HEK293 (cell line): ENCODE measurements around the gene CTSO.

ENCODE experiments used
- CTCF ChIA-PET: fragments of 350-600 bp; formaldehyde crosslinking; extraction: SDS; loops from one replicate; lab custom pipeline; 2021; ENCODE audit warnings: antibody characterized with exemption; lab: Yijun Ruan, JAX
- POLR2A ChIA-PET: fragments of 300-600 bp; formaldehyde crosslinking; extraction: SDS; loops from one replicate; lab custom pipeline; 2020; ENCODE audit warnings: antibody characterized with exemption, inconsistent platforms; lab: Yijun Ruan, JAX
- H3K27ac ChIP-seq: fragments of 200-500 bp; sonication (Bioruptor generic); 2 replicates; pipeline ENCODE4 v1.5.1; 2014; ENCODE audit warnings: low read depth, low read length, control low read depth, inconsistent platforms; ENCODE audit errors: extremely low read depth
- H3K36me3 ChIP-seq, 2 experiments: fragments of 200-500 bp in 1 of 2; sonication (Bioruptor generic) in 1 of 2; 1 replicate in 1 of 2; 2 replicates in 1 of 2; pipeline ENCODE4 v1.5.1; 2014 to 2017; ENCODE audit warnings: inconsistent platforms in 2 of 2, low read length in 2 of 2; ENCODE audit not compliant: control insufficient read depth in 2 of 2, insufficient read depth in 1 of 2
- H3K4me1 ChIP-seq: fragments of 200-500 bp; sonication (Bioruptor generic); 2 replicates; pipeline ENCODE4 v1.5.1; 2014; ENCODE audit warnings: mild to moderate bottlenecking, low read length, inconsistent platforms; ENCODE audit not compliant: control insufficient read depth, insufficient read depth
- H3K4me3 ChIP-seq: 2 replicates; pipeline ENCODE4 v1.5.1; 2011; ENCODE audit warnings: low read depth, mild to moderate bottlenecking, control low read depth, low read length, moderate library complexity
- H3K9me3 ChIP-seq: fragments of 200-500 bp; sonication (Bioruptor generic); 2 replicates; pipeline ENCODE4 v1.5.1; 2014; ENCODE audit warnings: low read depth, low read length, inconsistent platforms; ENCODE audit not compliant: control insufficient read depth, insufficient read depth
- HOXC10 ChIP-seq: sonication (generic); formaldehyde crosslinking; IDR thresholded peaks from 2 replicates; pipeline ENCODE4 v1.8.1; 2023; ENCODE audit warnings: mild to moderate bottlenecking, missing genetic modification reagents
- PRDM1 ChIP-seq: fragments of 450-650 bp; formaldehyde crosslinking; IDR thresholded peaks from 2 replicates; pipeline ENCODE4; 2016; ENCODE audit warnings: missing biosample characterization, missing genetic modification characterization
- RBAK ChIP-seq: fragments of 450-650 bp; formaldehyde crosslinking; IDR thresholded peaks from 2 replicates; pipeline ENCODE4 v1.5.1; 2016; ENCODE audit warnings: missing biosample characterization, missing genetic modification characterization
- SCRT1 ChIP-seq: fragments of 450-650 bp; formaldehyde crosslinking; IDR thresholded peaks from 2 replicates; pipeline ENCODE4 v1.5.1; 2016; ENCODE audit warnings: missing biosample characterization, missing genetic modification characterization, borderline replicate concordance
- SP7 ChIP-seq: fragments of 450-650 bp; formaldehyde crosslinking; IDR thresholded peaks from 2 replicates; pipeline ENCODE4 v1.5.1; 2016; ENCODE audit warnings: missing biosample characterization, missing genetic modification characterization
- ZBTB7A ChIP-seq: fragments of 450-650 bp; formaldehyde crosslinking; IDR thresholded peaks from 2 replicates; pipeline ENCODE4 v1.5.1; 2016; ENCODE audit warnings: low read depth, missing biosample characterization, missing genetic modification characterization
- ZIC2 ChIP-seq: fragments of 450-650 bp; formaldehyde crosslinking; IDR thresholded peaks from 2 replicates; pipeline ENCODE4 v1.5.1; 2016; ENCODE audit warnings: missing biosample characterization, missing genetic modification characterization
- ZNF140 ChIP-seq: fragments of 450-650 bp; formaldehyde crosslinking; IDR thresholded peaks from 2 replicates; pipeline ENCODE4 v1.5.1; 2016; ENCODE audit warnings: missing biosample characterization, missing genetic modification characterization
- ZNF184 ChIP-seq: fragments of 450-650 bp; IDR thresholded peaks from 2 replicates; pipeline ENCODE4 v1.5.1; 2018; ENCODE audit warnings: missing biosample characterization, mild to moderate bottlenecking, missing genetic modification characterization
- ZNF19 ChIP-seq: fragments of 450-650 bp; formaldehyde crosslinking; IDR thresholded peaks from 2 replicates; pipeline ENCODE4; 2016; ENCODE audit warnings: missing biosample characterization, missing genetic modification characterization, low read depth
- ZNF211 ChIP-seq: fragments of 450-650 bp; formaldehyde crosslinking; IDR thresholded peaks from 2 replicates; pipeline ENCODE4 v1.5.1; 2016; ENCODE audit warnings: low read depth, missing biosample characterization, missing genetic modification characterization
- ZNF23 ChIP-seq: fragments of 450-650 bp; formaldehyde crosslinking; IDR thresholded peaks from 2 replicates; pipeline ENCODE4 v1.5.1; 2016; ENCODE audit warnings: missing biosample characterization, missing genetic modification characterization, borderline replicate concordance
- ZNF366 ChIP-seq: fragments of 450-650 bp; formaldehyde crosslinking; conservative IDR thresholded peaks from 2 replicates; pipeline ENCODE4 v1.5.1; 2016; ENCODE audit warnings: missing biosample characterization, missing genetic modification characterization
- ZNF558 ChIP-seq: fragments of 450-650 bp; formaldehyde crosslinking; IDR thresholded peaks from 2 replicates; pipeline ENCODE4 v1.5.1; 2016; ENCODE audit warnings: missing biosample characterization, missing genetic modification characterization
- ZNF571 ChIP-seq: fragments of 450-650 bp; formaldehyde crosslinking; IDR thresholded peaks from 2 replicates; pipeline ENCODE4 v1.5.0; 2017; ENCODE audit warnings: missing biosample characterization, missing genetic modification characterization
- ZNF639 ChIP-seq: fragments of 450-650 bp; formaldehyde crosslinking; IDR thresholded peaks from 2 replicates; pipeline ENCODE4 v1.5.1; 2016; ENCODE audit warnings: missing biosample characterization, missing genetic modification characterization
- ZNF701 ChIP-seq: fragments of 450-650 bp; formaldehyde crosslinking; IDR thresholded peaks from 2 replicates; pipeline ENCODE4 v1.5.1; 2016; ENCODE audit warnings: missing biosample characterization, missing genetic modification characterization
- ZNF747 ChIP-seq: fragments of 450-650 bp; formaldehyde crosslinking; IDR thresholded peaks from 2 replicates; pipeline ENCODE4 v1.5.1; 2016; ENCODE audit warnings: missing biosample characterization, missing genetic modification characterization
- ZNF785 ChIP-seq: fragments of 450-650 bp; formaldehyde crosslinking; IDR thresholded peaks from 2 replicates; pipeline ENCODE4 v1.5.1; 2016; ENCODE audit warnings: missing biosample characterization, missing genetic modification characterization
- ZNF792 ChIP-seq: fragments of 450-650 bp; formaldehyde crosslinking; IDR thresholded peaks from 2 replicates; pipeline ENCODE4 v1.5.1; 2016; ENCODE audit warnings: missing biosample characterization, missing genetic modification characterization
- TF ChIP-seq, protein P1 (sequence below): fragments of 450-650 bp; formaldehyde crosslinking; IDR thresholded peaks from 2 replicates; pipeline ENCODE4 v1.5.1; 2017; ENCODE audit warnings: missing biosample characterization, mild to moderate bottlenecking, missing genetic modification characterization, moderate library complexity
- TF ChIP-seq, protein P2 (sequence below): fragments of 450-650 bp; formaldehyde crosslinking; IDR thresholded peaks from 2 replicates; pipeline ENCODE4 v1.5.1; 2016; ENCODE audit warnings: missing biosample characterization, missing genetic modification characterization
- TF ChIP-seq, protein P3 (sequence below): fragments of 450-650 bp; formaldehyde crosslinking; IDR thresholded peaks from 2 replicates; pipeline ENCODE4 v1.5.1; 2016; ENCODE audit warnings: missing biosample characterization, missing genetic modification characterization

The CTSO gene

DNA sequence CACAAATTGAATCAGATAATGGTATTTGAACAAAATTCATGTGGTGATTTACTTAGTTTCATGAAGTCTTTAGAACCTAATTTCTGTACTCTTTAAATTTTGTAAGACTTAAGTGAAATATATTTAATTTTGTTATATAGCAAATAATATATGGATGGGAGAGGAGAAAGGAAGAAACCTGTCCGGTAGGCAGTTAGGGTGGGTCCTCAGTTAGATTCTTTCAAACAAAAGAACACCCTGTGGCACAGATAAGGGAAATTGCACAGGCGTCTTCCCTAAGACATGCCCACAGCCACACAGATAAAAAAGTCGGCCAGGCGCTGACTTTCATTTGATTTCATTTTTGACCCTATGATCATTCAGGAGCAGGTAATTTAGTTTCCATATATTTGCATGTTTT, 25.1 kb upstream of the CTSO start:
- H3K9me3 ChIP-seq: no peaks in the 10 kb centered on the region
- POLR2A ChIA-PET: no interaction called here
- no peak overlapping the region for H3K4me3 ChIP-seq
- no peaks in the 10 kb centered on the region for H3K36me3 ChIP-seq
- no peaks in the 10 kb centered on the region for H3K4me1 ChIP-seq
- CTCF ChIA-PET: no interaction called here
- H3K27ac ChIP-seq: no peak overlapping the region
- no peak for TF ChIP-seq ZNF571 (tag by site-specific recombination)
- TF ChIP-seq ZNF792 (tag by site-specific recombination): no peak
- no peak for TF ChIP-seq ZNF184 (tag by site-specific recombination)
- no peak for TF ChIP-seq ZNF785 (tag by site-specific recombination)
- no peak for TF ChIP-seq PRDM1 (tag by site-specific recombination)
- TF ChIP-seq, protein P1, sequence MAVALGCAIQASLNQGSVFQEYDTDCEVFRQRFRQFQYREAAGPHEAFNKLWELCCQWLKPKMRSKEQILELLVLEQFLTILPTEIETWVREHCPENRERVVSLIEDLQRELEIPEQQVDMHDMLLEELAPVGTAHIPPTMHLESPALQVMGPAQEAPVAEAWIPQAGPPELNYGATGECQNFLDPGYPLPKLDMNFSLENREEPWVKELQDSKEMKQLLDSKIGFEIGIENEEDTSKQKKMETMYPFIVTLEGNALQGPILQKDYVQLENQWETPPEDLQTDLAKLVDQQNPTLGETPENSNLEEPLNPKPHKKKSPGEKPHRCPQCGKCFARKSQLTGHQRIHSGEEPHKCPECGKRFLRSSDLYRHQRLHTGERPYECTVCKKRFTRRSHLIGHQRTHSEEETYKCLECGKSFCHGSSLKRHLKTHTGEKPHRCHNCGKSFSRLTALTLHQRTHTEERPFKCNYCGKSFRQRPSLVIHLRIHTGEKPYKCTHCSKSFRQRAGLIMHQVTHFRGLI (tag by site-specific recombination): no peak
- TF ChIP-seq ZBTB7A (tag by site-specific recombination): no peak
- no peak for TF ChIP-seq SCRT1 (tag by site-specific recombination)
- TF ChIP-seq ZNF23 (tag by site-specific recombination): no peak
- TF ChIP-seq ZNF19 (tag by site-specific recombination): no peak

- ChIA-PET POLR2A (no interaction called here), CTCF (interaction anchor here (0.7 kb wide), 1 partner anchor 137 kb away, joined by 3 read pairs; no protein-coding TSS in a partner anchor)
- TF ChIP-seq ZNF571 (tag by site-specific recombination): no peak
- no peak for TF ChIP-seq ZNF211 (tag by site-specific recombination)
- TF ChIP-seq, protein P2, sequence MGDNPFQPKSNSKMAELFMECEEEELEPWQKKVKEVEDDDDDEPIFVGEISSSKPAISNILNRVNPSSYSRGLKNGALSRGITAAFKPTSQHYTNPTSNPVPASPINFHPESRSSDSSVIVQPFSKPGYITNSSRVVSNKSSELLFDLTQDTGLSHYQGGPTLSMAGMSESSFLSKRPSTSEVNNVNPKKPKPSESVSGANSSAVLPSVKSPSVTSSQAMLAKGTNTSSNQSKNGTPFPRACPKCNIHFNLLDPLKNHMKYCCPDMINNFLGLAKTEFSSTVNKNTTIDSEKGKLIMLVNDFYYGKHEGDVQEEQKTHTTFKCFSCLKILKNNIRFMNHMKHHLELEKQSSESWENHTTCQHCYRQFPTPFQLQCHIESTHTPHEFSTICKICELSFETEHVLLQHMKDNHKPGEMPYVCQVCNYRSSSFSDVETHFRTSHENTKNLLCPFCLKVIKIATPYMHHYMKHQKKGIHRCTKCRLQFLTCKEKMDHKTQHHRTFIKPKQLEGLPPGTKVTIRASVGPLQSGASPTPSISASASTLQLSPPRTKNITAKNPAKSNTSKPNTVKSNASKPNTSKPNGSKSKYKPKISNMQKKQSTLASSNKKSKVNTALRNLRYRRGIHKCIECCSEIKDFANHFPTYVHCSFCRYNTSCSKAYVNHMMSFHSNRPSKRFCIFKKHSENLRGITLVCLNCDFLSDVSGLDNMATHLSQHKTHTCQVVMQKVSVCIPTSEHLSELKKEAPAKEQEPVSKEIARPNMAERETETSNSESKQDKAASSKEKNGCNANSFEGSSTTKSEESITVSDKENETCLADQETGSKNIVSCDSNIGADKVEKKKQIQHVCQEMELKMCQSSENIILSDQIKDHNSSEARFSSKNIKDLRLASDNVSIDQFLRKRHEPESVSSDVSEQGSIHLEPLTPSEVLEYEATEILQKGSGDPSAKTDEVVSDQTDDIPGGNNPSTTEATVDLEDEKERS (tag by site-specific recombination): no peak
- TF ChIP-seq ZNF366 (tag by site-specific recombination): no peak
- TF ChIP-seq, protein P3, sequence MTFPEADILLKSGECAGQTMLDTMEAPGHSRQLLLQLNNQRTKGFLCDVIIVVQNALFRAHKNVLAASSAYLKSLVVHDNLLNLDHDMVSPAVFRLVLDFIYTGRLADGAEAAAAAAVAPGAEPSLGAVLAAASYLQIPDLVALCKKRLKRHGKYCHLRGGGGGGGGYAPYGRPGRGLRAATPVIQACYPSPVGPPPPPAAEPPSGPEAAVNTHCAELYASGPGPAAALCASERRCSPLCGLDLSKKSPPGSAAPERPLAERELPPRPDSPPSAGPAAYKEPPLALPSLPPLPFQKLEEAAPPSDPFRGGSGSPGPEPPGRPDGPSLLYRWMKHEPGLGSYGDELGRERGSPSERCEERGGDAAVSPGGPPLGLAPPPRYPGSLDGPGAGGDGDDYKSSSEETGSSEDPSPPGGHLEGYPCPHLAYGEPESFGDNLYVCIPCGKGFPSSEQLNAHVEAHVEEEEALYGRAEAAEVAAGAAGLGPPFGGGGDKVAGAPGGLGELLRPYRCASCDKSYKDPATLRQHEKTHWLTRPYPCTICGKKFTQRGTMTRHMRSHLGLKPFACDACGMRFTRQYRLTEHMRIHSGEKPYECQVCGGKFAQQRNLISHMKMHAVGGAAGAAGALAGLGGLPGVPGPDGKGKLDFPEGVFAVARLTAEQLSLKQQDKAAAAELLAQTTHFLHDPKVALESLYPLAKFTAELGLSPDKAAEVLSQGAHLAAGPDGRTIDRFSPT (tag by site-specific recombination): no peak
- no peak for TF ChIP-seq ZNF140
- TF ChIP-seq ZBTB7A (tag by site-specific recombination): no peak
- H3K27ac ChIP-seq: no peak overlapping the region
- H3K36me3 ChIP-seq: no peaks in the 10 kb centered on the region
- H3K4me1 ChIP-seq: no peaks in the 10 kb centered on the region
- no peaks in the 10 kb centered on the region for H3K9me3 ChIP-seq
- H3K4me3 ChIP-seq: no peak overlapping the region
Observed at GRCh38 chr4:155975511-155975910, 21.8 kb upstream of the CTSO start.

DNA sequence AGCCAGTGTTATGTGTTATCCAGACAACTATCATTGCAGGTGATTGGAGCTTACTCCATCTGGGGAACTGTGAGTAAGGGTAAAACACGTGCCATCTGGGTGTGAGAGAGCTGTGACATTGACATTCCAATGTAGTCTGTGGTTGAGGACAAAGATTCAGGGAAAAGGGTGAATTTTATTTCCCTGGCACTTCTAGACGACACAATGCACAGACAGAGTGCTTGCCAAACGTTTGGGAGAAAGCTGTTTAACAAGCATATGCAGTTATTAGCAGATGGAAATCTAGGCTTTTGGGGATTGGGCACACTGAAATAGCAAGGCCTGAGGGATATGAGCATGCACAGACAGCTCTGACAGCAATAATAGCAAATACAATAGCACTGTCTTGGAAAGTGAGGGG, 21.3 kb upstream of the CTSO start:
- Histone ChIP-seq H3K9me3 (no peaks in the 10 kb centered on the region), H3K4me3 (no peak overlapping the region), H3K36me3 (no peaks in the 10 kb centered on the region), H3K27ac (no peak overlapping the region), H3K4me1 (no peaks in the 10 kb centered on the region)
- CTCF ChIA-PET: interaction anchor here (0.7 kb wide), 1 partner anchor 8 kb away, joined by 3 read pairs; no protein-coding TSS in a partner anchor
- POLR2A ChIA-PET: no interaction called here
- TF ChIP-seq SP7 (no peak), ZNF747 (no peak), RBAK (no peak), ZIC2 (tag by site-specific recombination) (no peak), ZNF558 (no peak), ZNF701 (tag by site-specific recombination) (no peak), HOXC10 (CRISPR knock-in tag) (no peak), ZNF639 (no peak)
